Nephron progenitor cell (in vitro differentiated cells): ENCODE measurements around the gene LRRC27.
"Not testable (repeated sequence)": the region's sequence is repeated elsewhere in the genome, so short reads cannot be mapped to it uniquely, and the experiment has no call there.

Experiments
- DNase-seq: peaks from one replicate; pipeline ENCODE4 v3.0.0; 2021
- H3K27ac Mint-ChIP-seq: 2 replicates; pipeline ENCODE4 v1.8.0; 2021; ENCODE audit warnings: mild to moderate bottlenecking, moderate library complexity, mixed read lengths
- H3K27me3 Mint-ChIP-seq: 2 replicates; pipeline ENCODE4 v1.8.0; 2021; ENCODE audit warnings: mild to moderate bottlenecking, low read depth, mixed read lengths; ENCODE audit not compliant: poor library complexity
- H3K36me3 Mint-ChIP-seq: 2 replicates; pipeline ENCODE4 v1.8.0; 2021; ENCODE audit warnings: low read depth, mixed read lengths
- H3K4me1 Mint-ChIP-seq: 2 replicates; pipeline ENCODE4 v1.8.0; 2021; ENCODE audit warnings: mixed read lengths
- H3K4me3 Mint-ChIP-seq: 2 replicates; pipeline ENCODE4 v1.8.0; 2021; ENCODE audit warnings: mild to moderate bottlenecking, moderate library complexity, mixed read lengths
- H3K9me3 Mint-ChIP-seq: 2 replicates; pipeline ENCODE4 v1.8.0; 2021; ENCODE audit warnings: mild to moderate bottlenecking, moderate library complexity, mixed read lengths
- TF ChIP-seq, protein P1 (sequence below): fragments of 200-600 bp; sonication (generic); IDR thresholded peaks from 2 replicates; pipeline ENCODE4 v1.5.0; 2021; ENCODE audit warnings: antibody characterized with exemption

The LRRC27 gene

DNA sequence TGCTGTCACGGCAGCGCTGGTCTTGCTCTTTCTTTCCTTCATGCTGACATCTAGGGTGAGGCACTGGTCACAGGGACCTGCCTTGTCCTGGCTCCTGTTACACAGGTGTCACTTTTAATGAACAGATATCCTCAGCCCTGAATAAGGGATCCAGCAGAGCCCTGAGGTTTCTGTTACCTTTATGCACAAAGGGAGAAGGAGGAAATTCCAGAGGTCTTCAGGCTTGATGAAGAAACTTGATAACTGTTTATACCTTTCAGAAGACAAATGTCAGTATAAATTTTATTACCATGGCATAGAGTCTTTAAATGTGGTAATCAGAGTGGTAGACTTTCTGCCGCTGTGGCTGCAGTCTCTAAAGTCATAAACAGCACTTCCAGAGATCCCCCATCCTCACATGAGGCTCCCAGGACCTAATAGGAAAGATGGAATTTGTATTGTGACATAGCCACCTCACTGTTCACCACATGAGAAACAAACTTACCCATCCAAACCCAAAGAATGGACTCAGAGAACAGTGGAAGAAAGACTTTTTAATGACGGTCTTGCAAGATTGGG lies 2.7 kb downstream of the LRRC27 start:
- Mint-ChIP-seq H3K27me3 (peaks cover 14% of the 10 kb centered on the region), H3K27ac (no peak overlapping the region), H3K4me3 (no peak overlapping the region), H3K9me3 (peaks cover 10% of the 10 kb centered on the region), H3K36me3 (peaks cover 37% of the 10 kb centered on the region), H3K4me1 (peaks cover 57% of the 10 kb centered on the region)
- no peak for DNase-seq
- TF ChIP-seq, protein P1, sequence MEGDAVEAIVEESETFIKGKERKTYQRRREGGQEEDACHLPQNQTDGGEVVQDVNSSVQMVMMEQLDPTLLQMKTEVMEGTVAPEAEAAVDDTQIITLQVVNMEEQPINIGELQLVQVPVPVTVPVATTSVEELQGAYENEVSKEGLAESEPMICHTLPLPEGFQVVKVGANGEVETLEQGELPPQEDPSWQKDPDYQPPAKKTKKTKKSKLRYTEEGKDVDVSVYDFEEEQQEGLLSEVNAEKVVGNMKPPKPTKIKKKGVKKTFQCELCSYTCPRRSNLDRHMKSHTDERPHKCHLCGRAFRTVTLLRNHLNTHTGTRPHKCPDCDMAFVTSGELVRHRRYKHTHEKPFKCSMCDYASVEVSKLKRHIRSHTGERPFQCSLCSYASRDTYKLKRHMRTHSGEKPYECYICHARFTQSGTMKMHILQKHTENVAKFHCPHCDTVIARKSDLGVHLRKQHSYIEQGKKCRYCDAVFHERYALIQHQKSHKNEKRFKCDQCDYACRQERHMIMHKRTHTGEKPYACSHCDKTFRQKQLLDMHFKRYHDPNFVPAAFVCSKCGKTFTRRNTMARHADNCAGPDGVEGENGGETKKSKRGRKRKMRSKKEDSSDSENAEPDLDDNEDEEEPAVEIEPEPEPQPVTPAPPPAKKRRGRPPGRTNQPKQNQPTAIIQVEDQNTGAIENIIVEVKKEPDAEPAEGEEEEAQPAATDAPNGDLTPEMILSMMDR: no peak

DNA sequence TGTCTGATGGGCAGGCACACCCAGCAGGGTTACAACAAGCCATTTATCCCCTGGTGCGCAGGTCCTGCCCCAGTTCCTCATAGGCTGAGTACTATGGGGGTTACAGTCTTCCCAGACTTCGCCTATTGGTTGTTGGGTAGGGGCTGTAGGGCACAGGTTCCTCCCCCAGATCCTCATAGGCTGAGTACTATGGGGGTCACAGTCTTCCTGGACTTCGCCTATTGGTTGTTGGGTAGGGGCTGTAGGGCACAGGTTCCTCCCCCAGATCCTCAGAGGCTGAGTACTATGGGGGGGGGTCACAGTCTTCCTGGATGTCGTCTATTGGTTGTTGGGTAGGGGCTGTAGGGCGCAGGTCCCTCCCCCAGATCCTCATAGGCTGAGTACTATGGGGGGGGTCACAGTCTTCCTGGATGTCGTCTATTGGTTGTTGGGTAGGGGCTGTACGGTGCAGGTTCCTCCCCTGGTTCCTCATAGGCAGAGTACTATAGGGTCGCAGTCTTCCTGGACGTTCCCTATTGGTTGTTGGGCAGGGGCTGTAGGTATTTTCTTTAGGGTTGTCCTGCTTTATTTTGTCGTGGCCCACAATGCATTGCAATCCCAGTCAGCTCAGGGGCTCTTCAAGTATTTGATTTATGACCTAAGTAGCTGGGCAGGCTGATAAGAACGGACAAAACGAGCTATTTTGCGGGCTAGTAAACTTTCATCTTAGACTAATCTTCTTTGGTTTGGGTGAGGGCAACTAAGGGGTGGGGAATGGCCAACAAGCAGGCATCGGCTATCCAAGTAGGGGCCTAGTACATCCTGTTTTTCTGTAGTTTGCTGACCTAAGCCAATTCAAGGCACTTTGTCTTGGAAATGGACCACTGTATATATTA lies 3.4 kb downstream of the LRRC27 start:
- DNase-seq: no peak
- H3K27ac Mint-ChIP-seq: peak overlapping the region; percentile 53
- peaks cover 50% of the 10 kb centered on the region for H3K4me1 Mint-ChIP-seq

DNA sequence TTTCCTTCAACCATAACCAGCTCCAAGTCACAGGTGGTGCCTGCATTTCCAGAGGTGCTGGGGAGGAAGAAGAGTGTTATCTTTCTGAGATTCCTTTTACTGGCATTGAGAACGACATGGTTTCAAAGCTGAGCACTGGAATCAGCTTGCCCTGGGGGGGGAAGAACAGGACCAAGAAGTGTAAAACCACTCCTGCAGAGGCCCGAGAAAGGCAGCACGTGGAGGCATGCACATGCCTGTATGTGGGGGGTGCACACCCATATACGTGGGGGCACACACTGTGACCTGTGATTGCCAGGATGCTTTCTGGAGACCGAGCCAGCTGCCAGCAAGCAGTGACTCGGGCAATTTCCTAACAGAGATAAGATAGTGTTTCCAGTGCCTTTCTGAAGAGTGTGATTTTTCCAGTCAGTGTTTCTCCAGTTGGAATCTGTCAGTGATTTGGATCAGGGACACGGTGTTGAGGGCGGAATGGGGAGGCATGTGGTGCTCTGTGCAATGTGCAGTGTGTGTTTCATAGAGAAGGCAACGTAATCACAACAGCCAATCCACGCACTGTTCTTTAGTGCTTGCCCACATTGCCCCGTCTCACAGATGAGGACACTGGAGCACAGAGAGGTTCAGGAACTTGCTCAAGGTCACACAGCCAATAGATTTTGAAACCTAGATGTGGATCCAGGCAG lies 4.2 kb downstream of the LRRC27 start:
- Mint-ChIP-seq H3K27me3 (peaks cover 11% of the 10 kb centered on the region), H3K36me3 (peaks cover 31% of the 10 kb centered on the region), H3K4me1 (peaks cover 43% of the 10 kb centered on the region), H3K9me3 (peaks cover 3% of the 10 kb centered on the region), H3K4me3 (no peak overlapping the region), H3K27ac (peak overlapping the region; percentile 53)
- TF ChIP-seq, protein P1: no peak
- no peak for DNase-seq

More for the DNA sequence above, 3.4 kb downstream of the LRRC27 start:
- H3K27me3 Mint-ChIP-seq: peaks cover 12% of the 10 kb centered on the region
- H3K4me3 Mint-ChIP-seq: no peak overlapping the region
- peaks cover 4% of the 10 kb centered on the region for H3K9me3 Mint-ChIP-seq
- peaks cover 33% of the 10 kb centered on the region for H3K36me3 Mint-ChIP-seq
- TF ChIP-seq, protein P1: no peak

DNA sequence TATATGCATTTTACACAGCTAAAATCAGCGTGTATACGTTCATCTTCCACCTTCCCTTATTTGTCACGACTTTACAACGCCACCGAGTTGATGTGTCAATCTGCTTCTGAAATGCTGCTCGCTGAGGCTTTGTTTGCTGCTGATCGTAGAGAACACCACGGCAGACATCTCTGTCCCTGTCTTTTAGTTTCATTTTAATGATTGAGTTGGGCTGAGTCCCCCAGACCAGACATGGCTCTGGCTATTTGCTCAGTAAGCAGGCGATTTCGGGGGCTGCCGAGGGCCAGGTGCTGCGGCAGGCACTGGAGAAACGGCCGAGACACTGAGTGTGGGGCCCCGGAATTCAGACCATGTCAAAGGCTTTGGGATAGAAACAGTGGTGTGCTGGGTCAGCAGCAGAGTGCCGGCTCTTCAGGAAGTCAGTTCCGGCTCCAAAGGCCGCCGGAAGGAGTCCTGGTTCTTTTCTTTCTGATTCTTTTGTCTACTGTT lies 5.0 kb downstream of the LRRC27 start:
- Mint-ChIP-seq H3K9me3 (peaks cover 6% of the 10 kb centered on the region), H3K27ac (no peak overlapping the region), H3K36me3 (peaks cover 34% of the 10 kb centered on the region), H3K4me1 (peaks cover 37% of the 10 kb centered on the region), H3K27me3 (peaks cover 11% of the 10 kb centered on the region), H3K4me3 (peak overlapping the region; percentile 39)
- DNase-seq: no peak
- TF ChIP-seq, protein P1: no peak

DNA sequence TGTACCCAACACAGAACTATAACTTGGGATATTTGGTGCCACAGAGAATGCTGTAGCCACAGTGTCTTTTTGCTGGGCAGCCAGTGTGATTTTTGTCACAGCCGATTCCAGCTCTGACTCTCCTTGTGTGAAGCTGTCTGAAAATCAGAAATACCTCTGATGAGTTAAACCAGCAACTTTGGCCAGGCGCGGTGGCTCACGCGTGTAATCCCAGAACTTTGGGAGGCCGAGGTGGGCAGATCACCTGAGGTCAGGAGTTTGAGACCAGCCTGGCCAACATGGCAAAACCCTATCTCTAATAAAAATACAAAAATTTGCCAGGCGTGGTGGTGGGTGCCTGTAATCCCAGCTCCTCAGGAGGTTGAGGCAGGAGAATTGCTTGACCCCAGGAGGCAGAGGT lies 5.9 kb downstream of the LRRC27 start:
- Mint-ChIP-seq H3K4me3 (peak overlapping the region; percentile 39), H3K27me3 (peaks cover 11% of the 10 kb centered on the region), H3K9me3 (peaks cover 12% of the 10 kb centered on the region), H3K4me1 (peaks cover 31% of the 10 kb centered on the region), H3K36me3 (peaks cover 42% of the 10 kb centered on the region)
- not testable (repeated sequence) for H3K27ac Mint-ChIP-seq, DNase-seq

DNA sequence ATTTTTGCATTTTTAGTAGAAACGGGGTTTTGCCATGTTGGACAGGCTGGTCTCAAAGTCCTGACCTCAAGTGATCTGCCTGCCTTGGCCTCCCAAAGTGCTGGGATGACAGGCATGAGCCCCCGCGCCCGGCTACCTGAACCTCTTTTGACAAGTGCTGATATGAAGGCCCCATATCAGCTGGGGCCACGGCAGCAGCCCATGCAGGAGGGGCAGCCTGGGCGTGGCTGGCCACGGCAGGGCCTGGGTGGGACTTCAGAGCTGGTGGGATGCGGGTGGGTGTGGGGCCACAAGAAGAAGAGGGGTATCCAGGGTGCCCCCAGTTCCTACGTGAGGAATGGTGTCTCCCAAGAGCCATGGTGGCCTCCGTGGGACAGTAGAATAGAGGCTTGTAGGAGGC lies 6.9 kb downstream of the LRRC27 start:
- Mint-ChIP-seq H3K27me3 (peaks cover 11% of the 10 kb centered on the region), H3K4me1 (peaks cover 24% of the 10 kb centered on the region), H3K36me3 (peaks cover 44% of the 10 kb centered on the region), H3K4me3 (no peak overlapping the region), H3K27ac (no peak overlapping the region), H3K9me3 (peaks cover 12% of the 10 kb centered on the region)
- TF ChIP-seq, protein P1: no peak
- DNase-seq: no peak
